OCI-LY1 (cell line): ENCODE results near the gene EDEM3.

Experiments
- CTCF ChIP-seq: fragments of 200-600 bp; sonication (generic), shearing (Covaris generic); IDR thresholded peaks from 2 replicates; pipeline ENCODE4 v1.5.1; 2017; ENCODE audit warnings: mild to moderate bottlenecking, antibody characterized with exemption, low read length, moderate library complexity, mixed read lengths
- EZH2 ChIP-seq: fragments of 200-600 bp; sonication (generic), shearing (Covaris generic); IDR thresholded peaks from 2 replicates; pipeline ENCODE4 v1.8.0; 2017; ENCODE audit warnings: borderline replicate concordance, mixed run types, mild to moderate bottlenecking, antibody characterized with exemption, low read length, moderate library complexity, mixed read lengths

- TF ChIP-seq CTCF (no peak), EZH2 (no peak)
Observed at GRCh38 chr1:184698969-184699368, 55.7 kb downstream of the EDEM3 start.
